OCI-LY1 (cell line): ENCODE data around the gene ESPNL.
A peak's percentile ranks its signal among the peaks of the same experiment; 100 is the strongest.

Source experiments
- H2AFZ ChIP-seq: fragments of 200-600 bp; sonication (generic), shearing (Covaris generic); 2 replicates; pipeline ENCODE4 v1.6.0; 2014; ENCODE audit warnings: antibody characterized with exemption, mild to moderate bottlenecking, low read length
- H3F3A ChIP-seq: fragments of 200-600 bp; sonication (generic), shearing (Covaris generic); 2 replicates; pipeline ENCODE4 v1.6.0; 2014; ENCODE audit warnings: mild to moderate bottlenecking, antibody characterized with exemption, low read length, moderate library complexity; ENCODE audit not compliant: insufficient read depth
- H3K27ac ChIP-seq: fragments of 200-600 bp; sonication (generic); 2 replicates; pipeline ENCODE4 v1.5.1; 2014; ENCODE audit warnings: low read length, mixed run types, mild to moderate bottlenecking, low read depth; ENCODE audit not compliant: poor library complexity, severe bottlenecking
- H3K27me3 ChIP-seq: fragments of 200-600 bp; sonication (generic); 2 replicates; pipeline ENCODE4 v1.6.0; 2014; ENCODE audit warnings: antibody characterized with exemption, mild to moderate bottlenecking, low read length, moderate library complexity; ENCODE audit not compliant: insufficient read depth
- H3K36me3 ChIP-seq: fragments of 200-600 bp; sonication (generic); 2 replicates; pipeline ENCODE4 v1.6.1; 2014; ENCODE audit warnings: mild to moderate bottlenecking, antibody characterized with exemption, low read length, moderate library complexity, mixed read lengths; ENCODE audit not compliant: insufficient read depth
- H3K4me1 ChIP-seq: fragments of 200-600 bp; sonication (generic); 2 replicates; pipeline ENCODE4 v1.5.1; 2014; ENCODE audit warnings: mild to moderate bottlenecking, low read length, moderate library complexity; ENCODE audit not compliant: insufficient read depth, severe bottlenecking
- H3K4me2 ChIP-seq: fragments of 200-600 bp; sonication (generic), shearing (Covaris generic); 2 replicates; pipeline ENCODE4 v1.6.1; 2014; ENCODE audit warnings: low read length
- H3K4me3 ChIP-seq: fragments of 200-600 bp; sonication (generic); 2 replicates; pipeline ENCODE4 v1.5.1; 2014; ENCODE audit warnings: low read length, low read depth, mild to moderate bottlenecking, mixed read lengths; ENCODE audit not compliant: poor library complexity, severe bottlenecking
- H3K79me2 ChIP-seq: fragments of 200-600 bp; shearing (Covaris generic); 2 replicates; pipeline ENCODE4 v1.6.1; 2016; ENCODE audit warnings: mixed run types, low read length, mixed read lengths; ENCODE audit not compliant: insufficient read depth
- H3K9ac ChIP-seq: fragments of 200-600 bp; sonication (generic), shearing (Covaris generic); 2 replicates; pipeline ENCODE4 v1.6.1; 2014; ENCODE audit warnings: mild to moderate bottlenecking, low read length, mixed read lengths
- H3K9me2 ChIP-seq: fragments of 200-600 bp; sonication (generic), shearing (Covaris generic); 2 replicates; pipeline ENCODE4 v1.6.1; 2014; ENCODE audit warnings: low read depth, mild to moderate bottlenecking, low read length, mixed read lengths
- H3K9me3 ChIP-seq: fragments of 200-600 bp; shearing (Covaris generic); 2 replicates; pipeline ENCODE4 v1.6.1; 2014; ENCODE audit warnings: low read length, mixed read lengths
- H4K20me1 ChIP-seq: fragments of 200-600 bp; sonication (generic), shearing (Covaris generic); 2 replicates; pipeline ENCODE4 v1.6.0; 2016; ENCODE audit warnings: mild to moderate bottlenecking, low read length; ENCODE audit not compliant: insufficient read depth
- EZH2 ChIP-seq: fragments of 200-600 bp; sonication (generic), shearing (Covaris generic); IDR thresholded peaks from 2 replicates; pipeline ENCODE4 v1.8.0; 2017; ENCODE audit warnings: borderline replicate concordance, mixed run types, mild to moderate bottlenecking, antibody characterized with exemption, low read length, moderate library complexity, mixed read lengths
- TF ChIP-seq, protein P1 (sequence below): fragments of 200-600 bp; sonication (generic), shearing (Covaris generic); IDR thresholded peaks from 2 replicates; pipeline ENCODE4 v1.5.1; 2017; ENCODE audit warnings: mild to moderate bottlenecking, antibody characterized with exemption, low read length, moderate library complexity, mixed read lengths

Gene ESPNL

DNA sequence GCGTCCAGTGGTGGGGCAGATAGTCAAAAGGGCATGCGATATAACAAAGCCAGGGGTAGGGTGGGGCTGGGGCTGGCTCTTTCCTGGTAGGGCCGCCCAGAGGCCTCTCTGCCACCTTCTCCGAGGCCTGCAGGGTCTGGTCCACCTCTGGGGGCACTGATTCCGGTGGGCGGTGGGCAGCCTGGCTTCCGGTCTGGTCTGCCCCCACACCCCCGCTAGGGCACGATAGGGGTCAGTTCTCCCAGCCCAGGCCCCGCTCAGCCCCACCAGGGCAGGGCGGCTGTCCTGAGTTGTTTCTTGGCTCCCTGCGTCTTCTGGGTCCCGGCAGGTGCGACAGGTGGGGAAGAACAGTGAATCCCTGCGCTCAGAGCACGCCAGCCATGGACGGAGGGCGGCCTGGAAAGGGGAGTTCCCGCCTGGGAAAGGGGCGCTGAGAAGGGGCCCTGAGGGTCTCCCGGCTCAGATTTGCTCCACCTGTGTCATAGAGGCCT, 57.9 kb downstream of the ESPNL start:
- Histone ChIP-seq H3K27me3 (no peaks in the 10 kb centered on the region; the same call in 1 of the 2 replicates), H3K9ac (no peak overlapping the region), H3K9me3 (no peaks in the 10 kb centered on the region), H3F3A (no peaks in the 10 kb centered on the region), H3K4me3 (no peak overlapping the region), H2AFZ (no peak overlapping the region), H3K4me2 (no peak overlapping the region), H3K79me2 (no peaks in the 10 kb centered on the region), H3K36me3 (no peaks in the 10 kb centered on the region; the same call in 1 of the 2 replicates), H3K9me2 (no peaks in the 10 kb centered on the region), H4K20me1 (no peaks in the 10 kb centered on the region), H3K27ac (no peak overlapping the region), H3K4me1 (peaks cover 21% of the 10 kb centered on the region)
- no peak for TF ChIP-seq EZH2
- TF ChIP-seq, protein P1, sequence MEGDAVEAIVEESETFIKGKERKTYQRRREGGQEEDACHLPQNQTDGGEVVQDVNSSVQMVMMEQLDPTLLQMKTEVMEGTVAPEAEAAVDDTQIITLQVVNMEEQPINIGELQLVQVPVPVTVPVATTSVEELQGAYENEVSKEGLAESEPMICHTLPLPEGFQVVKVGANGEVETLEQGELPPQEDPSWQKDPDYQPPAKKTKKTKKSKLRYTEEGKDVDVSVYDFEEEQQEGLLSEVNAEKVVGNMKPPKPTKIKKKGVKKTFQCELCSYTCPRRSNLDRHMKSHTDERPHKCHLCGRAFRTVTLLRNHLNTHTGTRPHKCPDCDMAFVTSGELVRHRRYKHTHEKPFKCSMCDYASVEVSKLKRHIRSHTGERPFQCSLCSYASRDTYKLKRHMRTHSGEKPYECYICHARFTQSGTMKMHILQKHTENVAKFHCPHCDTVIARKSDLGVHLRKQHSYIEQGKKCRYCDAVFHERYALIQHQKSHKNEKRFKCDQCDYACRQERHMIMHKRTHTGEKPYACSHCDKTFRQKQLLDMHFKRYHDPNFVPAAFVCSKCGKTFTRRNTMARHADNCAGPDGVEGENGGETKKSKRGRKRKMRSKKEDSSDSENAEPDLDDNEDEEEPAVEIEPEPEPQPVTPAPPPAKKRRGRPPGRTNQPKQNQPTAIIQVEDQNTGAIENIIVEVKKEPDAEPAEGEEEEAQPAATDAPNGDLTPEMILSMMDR = no peak

DNA sequence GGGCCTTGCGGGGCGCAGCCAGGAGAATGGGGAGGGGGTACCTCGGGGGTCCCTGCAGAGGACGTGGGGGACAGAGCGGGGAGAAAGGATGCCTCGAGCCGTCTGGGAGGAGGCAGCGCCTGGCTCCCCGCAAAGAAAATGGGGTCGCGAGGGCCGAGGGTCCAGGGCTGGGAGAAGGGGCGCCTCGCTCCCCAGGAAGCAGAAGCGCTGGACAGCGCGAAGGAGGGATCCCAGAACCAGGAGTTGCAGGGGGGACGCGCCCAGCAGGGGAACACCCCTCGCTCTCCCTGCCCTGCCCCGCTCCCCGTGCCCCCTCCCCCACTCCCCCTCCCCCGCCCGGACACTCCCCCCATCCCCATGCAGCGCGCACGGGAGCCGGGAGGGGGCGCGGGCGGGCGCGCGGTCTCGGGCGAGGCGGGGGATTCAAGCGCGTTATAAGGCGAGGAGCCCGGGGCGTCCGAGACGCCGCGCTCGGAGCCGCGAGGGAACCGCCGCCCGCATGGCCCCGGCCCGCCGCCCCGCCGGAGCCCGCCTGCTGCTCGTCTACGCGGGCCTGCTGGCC, 58.5 kb downstream of the ESPNL start, which contains the start of gene ERFE:
Gene ERFE, plus strand, starts transcription at position 462 of the 562 bp plus-strand sequence. Its CDS starts 38 bp downstream, at position 500.
- H2AFZ ChIP-seq = no peak within 1 kb of the TSS
- H3K36me3 ChIP-seq = no peaks in the 10 kb centered on the region; the same call in 1 of the 2 replicates
- H3K4me1 ChIP-seq = peaks cover 21% of the 10 kb centered on the region
- peak within 1 kb of the TSS; percentile 67 for H3K4me2 ChIP-seq
- no peak within 1 kb of the TSS for H3K27ac ChIP-seq
- no peaks in the 10 kb centered on the region for H3K79me2 ChIP-seq
- TF ChIP-seq, protein P1 = peak; percentile 10; the same call in 1 of the 2 replicates
- no peak for TF ChIP-seq EZH2
- H4K20me1 ChIP-seq = no peaks in the 10 kb centered on the region
- no peaks in the 10 kb centered on the region; the same call in 1 of the 2 replicates for H3K27me3 ChIP-seq
- H3K9me3 ChIP-seq = no peaks in the 10 kb centered on the region
- H3K9ac ChIP-seq = peak within 1 kb of the TSS; percentile 51; the same call in 1 of the 2 replicates
- peak within 1 kb of the TSS; percentile 58 for H3K4me3 ChIP-seq
- no peaks in the 10 kb centered on the region for H3F3A ChIP-seq
- H3K9me2 ChIP-seq = no peaks in the 10 kb centered on the region

DNA sequence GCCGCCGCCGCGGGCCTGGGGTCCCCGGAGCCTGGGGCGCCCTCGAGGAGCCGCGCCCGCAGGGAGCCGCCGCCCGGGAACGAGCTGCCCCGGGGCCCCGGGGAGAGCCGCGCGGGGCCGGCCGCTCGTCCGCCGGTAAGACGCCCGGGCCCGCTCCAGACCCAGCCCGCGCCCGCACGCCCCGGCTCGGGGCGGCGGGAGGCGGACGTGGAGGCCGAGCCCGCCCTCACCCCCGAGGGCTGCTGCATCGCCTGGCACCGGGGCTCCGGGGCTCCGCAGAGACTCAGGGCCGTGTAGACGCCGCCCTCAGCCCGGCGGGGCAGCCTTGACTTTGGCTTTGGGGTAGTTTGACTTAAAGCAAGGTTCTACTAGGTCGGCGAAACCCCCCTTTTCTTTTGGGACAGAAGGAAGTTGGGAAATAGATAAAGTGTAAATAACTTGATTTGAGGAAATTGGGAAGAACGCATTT, 59.0 kb downstream of the ESPNL start:
- Histone ChIP-seq H3K36me3 (no peaks in the 10 kb centered on the region; the same call in 1 of the 2 replicates), H3K4me3 (peak overlapping the region; percentile 58), H3F3A (no peaks in the 10 kb centered on the region), H2AFZ (no peak overlapping the region), H3K9me2 (no peaks in the 10 kb centered on the region), H3K4me1 (peaks cover 21% of the 10 kb centered on the region), H3K27me3 (no peaks in the 10 kb centered on the region; the same call in 1 of the 2 replicates), H3K27ac (no peak overlapping the region), H3K9ac (peak overlapping the region; percentile 51; the same call in 1 of the 2 replicates), H3K79me2 (no peaks in the 10 kb centered on the region), H3K9me3 (no peaks in the 10 kb centered on the region), H3K4me2 (peak overlapping the region; percentile 67), H4K20me1 (no peaks in the 10 kb centered on the region)
- TF ChIP-seq EZH2 = no peak
